ENCODE results near the gene RUFY3.
"Not testable (repeated sequence)": the region's sequence is repeated elsewhere in the genome, so short reads cannot be mapped to it uniquely, and the experiment has no call there.

Gene RUFY3

DNA sequence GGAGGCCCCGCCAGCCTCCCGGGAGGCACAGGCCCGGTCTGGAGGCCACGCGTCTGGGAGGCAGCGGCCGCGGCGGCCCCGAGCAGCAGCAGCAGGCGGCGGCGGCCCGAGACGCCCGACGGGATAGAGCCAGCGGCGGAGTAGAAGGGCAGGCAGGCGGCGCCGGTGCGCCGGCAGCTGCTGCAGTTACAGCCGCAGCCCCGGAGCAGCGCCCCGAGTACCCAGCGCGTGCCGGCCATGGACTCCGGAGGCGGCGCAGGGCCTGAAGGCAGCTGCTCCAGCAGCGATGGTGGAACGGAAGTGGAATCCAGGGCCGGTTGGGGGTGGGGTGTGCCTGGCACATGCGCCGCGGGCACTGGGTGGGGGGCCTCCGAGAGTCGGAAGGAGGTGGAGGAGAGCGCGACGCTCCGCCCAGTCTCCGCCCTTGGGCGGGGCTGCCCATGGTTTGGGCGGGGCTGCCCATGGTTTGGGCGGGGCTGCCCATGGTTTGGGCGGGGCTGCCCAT is 117.9 kb downstream of the RUFY3 start, which contains the start of gene GRSF1:
TSS of gene GRSF1 (minus strand) at position 302 of the 505 bp plus-strand sequence. CDS start at position 239, 63 bp downstream.
- in situ Hi-C loops (cut with MboI; ENCODE audit: low sequenced_read_pairs) = no loop called here

DNA sequence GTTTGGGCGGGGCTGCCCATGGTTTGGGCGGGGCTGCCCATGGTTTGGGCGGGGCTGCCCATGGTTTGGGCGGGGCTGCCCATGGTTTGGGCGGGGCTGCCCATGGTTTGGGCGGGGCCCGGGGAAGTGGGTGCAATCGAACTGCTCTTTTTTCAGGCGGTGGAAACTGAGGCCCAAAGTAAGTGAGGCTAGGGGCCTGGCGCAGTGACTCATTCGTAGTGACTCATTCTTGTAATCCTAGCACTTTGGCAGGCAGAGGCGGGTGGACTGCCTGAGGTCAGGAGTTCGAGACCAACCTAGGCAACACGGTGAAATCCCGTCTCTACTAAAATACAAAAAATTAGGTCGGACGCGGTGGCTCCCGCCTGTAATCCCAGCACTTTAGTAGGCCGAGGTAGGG is 118.4 kb downstream of the RUFY3 start:
- in situ Hi-C loops (cut with MboI; ENCODE audit: low sequenced_read_pairs) = not testable (repeated sequence)

DNA sequence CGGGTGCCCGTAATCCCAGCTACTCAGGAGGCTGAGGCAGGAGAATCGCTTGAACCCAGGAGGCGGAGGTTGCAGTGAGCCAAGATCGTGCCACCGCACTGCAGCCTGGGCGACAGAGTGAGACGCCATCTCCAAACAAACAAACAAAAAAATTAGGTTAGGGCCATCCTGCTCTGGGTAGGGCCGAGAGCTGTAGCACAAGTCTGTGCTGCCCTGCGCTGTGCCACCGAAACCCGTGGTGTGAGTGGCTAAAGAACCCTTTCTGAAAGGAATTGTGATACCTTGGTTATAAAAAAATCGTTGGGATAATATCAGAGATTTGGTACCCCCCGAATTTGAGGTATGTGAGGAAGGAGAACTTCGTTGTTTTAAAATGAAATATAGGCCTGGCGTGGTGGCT is 118.9 kb downstream of the RUFY3 start:
- in situ Hi-C loops (cut with MboI; ENCODE audit: low sequenced_read_pairs) = not testable (repeated sequence)

DNA sequence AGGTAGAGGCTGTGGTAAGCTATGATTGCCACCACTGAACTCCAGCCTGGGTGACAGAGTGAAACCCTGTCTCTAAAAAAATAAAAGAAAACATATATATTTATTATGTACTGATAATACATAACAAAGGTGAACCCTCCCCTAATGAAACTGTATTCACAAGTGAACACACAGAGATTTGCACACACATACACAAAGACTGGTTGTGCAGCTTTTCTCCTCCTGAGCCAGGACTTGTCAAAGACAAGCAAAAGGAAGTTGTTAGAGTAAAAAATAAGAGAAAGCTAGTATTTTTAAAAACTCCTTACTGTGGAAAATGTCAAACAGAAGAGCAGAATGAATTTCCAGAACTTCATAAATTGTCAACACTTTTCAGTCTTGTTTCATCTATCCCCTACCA is 119.4 kb downstream of the RUFY3 start:
- in situ Hi-C loops (cut with MboI; ENCODE audit: low sequenced_read_pairs) = no loop called here

DNA sequence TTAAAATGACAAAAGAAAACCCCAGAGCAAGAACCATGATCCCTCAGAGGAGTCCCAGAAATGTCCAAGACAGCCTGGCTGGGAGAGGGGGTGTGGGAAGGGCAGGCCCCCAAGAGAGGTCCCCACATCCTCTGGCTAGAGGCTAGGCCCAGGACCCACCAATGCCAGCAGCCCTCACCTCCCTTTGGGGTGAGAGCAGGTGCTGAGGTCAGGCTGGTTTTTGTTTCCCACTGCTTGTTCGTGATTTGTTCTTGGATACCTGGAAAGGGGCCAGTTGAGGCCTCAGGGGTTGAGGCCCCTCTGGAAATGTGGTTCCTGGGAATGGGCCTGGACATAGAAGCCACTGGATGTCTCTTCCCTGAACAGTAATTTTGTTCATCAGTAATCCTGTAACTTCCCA is 120.2 kb downstream of the RUFY3 start:
- in situ Hi-C loops (cut with MboI; ENCODE audit: low sequenced_read_pairs) = no loop called here

DNA sequence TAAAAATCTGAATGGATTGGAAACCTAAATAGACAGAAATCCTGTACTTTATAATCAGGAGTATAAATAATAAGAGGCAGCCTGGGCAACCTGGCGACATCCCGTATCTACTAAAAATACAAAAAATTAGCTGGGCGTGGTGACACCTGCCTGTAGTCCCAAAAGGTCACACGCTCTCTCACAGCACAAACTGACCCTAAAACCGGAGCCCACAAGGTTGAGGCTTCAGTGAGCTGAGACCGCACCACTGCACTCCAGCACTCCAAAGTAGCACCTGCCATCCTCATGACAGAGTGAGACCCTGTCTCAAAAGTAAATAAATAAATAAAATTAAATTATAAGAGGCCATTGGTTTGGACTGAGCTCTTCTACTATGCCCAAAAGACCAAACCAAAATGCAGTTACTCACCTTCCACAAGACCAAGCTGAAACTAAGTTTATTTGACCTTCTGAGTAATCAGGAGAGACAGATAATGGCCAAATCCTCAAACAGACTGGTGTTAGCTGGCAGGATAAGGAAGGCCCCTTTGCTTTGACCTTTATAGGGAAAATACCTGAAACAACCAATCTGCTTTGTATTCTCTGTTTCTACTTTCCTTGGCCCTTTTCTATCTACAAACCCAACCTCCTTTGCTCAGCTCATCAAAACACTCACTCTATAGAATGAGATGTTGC is 121.1 kb downstream of the RUFY3 start:
- in situ Hi-C loops (cut with MboI; ENCODE audit: low sequenced_read_pairs) = no loop called here

DNA sequence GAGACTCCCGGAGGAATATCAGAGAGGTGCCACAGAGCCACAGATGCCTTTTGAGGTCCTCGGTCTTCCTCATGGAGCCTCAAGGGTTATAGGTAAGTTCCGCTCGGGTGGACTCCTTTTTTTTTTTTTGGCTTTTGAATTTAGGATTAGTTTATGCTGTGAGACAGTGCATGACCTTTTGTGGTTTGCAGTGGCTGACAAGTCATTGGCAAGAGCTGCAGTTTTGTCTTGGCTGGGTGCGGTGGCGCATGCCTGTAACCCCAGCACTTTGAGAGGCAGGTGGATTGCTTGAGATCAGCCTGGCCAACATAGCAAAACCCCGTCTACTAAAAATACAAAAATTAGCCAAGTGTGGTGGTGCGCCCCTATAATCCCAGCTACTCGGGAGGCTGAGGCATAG is 122.4 kb downstream of the RUFY3 start:
- in situ Hi-C loops (cut with MboI; ENCODE audit: low sequenced_read_pairs) = no loop called here

DNA sequence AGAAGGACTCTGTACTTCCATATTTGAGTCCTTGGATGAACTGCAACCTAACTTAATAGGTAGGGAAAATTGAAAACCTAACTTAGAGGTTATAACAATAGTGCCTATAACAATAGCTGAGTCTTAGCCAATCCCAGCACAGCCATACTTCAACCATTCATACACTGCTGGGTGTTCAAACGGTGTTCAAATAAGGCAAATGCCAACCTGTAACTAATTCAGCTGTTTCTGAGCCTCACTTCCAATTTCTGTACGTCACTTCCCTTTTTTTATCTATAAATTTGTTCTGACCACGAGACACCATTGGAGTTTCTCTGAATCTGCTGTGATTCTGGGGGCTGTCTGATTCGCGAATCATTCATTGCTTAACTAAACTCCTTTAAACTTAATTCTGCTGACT is 127.5 kb downstream of the RUFY3 start:
- in situ Hi-C loops (cut with MboI; ENCODE audit: low sequenced_read_pairs) = no loop called here

DNA sequence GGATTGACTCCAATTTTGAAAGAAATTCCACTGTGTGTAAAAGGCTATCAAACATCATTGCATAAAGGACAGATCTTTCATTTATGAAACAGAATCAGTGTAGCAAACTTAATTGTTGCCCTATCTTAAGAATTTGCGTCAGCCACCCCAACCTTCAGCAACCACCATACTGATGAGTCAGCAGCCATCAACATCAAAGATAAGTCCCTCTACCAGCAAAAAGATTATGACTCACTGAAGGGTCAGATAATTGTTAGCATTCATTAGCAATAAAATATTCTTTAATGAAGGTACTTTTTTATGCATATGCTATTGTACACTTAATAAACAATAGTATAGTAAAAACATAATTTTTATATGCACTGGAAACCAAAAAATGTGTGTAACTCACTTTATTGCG is 133.7 kb downstream of the RUFY3 start:
- in situ Hi-C loops (cut with MboI; ENCODE audit: low sequenced_read_pairs) = no loop called here

Data from hTERT RPE-1 (cell line).